Measurements from ENCODE around the gene TPR.

TPR gene

GRCh38 chr1:186330758-186331157 lies 44.3 kb downstream of the TPR start:
- in situ Hi-C loops (cut with MboI; ENCODE audit: low sequenced_read_pairs) = no loop called here

- in situ Hi-C loops (cut with MboI; ENCODE audit: low sequenced_read_pairs) = no loop called here
Observed at GRCh38 chr1:186327331-186327730, 47.7 kb downstream of the TPR start.

GRCh38 chr1:186326009-186326408 lies 49.0 kb downstream of the TPR start:
- in situ Hi-C loops (cut with MboI; ENCODE audit: low sequenced_read_pairs) = no loop called here

- in situ Hi-C loops (cut with MboI; ENCODE audit: low sequenced_read_pairs) = no loop called here
Observed at GRCh38 chr1:186325239-186325638, 49.8 kb downstream of the TPR start.

- in situ Hi-C loops (cut with MboI; ENCODE audit: low sequenced_read_pairs) = no loop called here
Observed at GRCh38 chr1:186323865-186324264, 51.2 kb downstream of the TPR start.

GRCh38 chr1:186315570-186315969 lies 59.5 kb downstream of the TPR start:
- in situ Hi-C loops (cut with MboI; ENCODE audit: low sequenced_read_pairs) = no loop called here

- in situ Hi-C loops (cut with MboI; ENCODE audit: low sequenced_read_pairs) = no loop called here
Observed at GRCh38 chr1:186311375-186312051, 63.5 kb downstream of the TPR start.

- in situ Hi-C loops (cut with MboI; ENCODE audit: low sequenced_read_pairs) = no loop called here
Observed at GRCh38 chr1:186310307-186310706, 64.7 kb downstream of the TPR start.

- in situ Hi-C loops (cut with MboI; ENCODE audit: low sequenced_read_pairs) = no loop called here
Observed at GRCh38 chr1:186308264-186309060, 66.6 kb downstream of the TPR start.

GRCh38 chr1:186307445-186307844 lies 67.6 kb downstream of the TPR start:
- in situ Hi-C loops (cut with MboI; ENCODE audit: low sequenced_read_pairs) = no loop called here

- in situ Hi-C loops (cut with MboI; ENCODE audit: low sequenced_read_pairs) = no loop called here
Observed at GRCh38 chr1:186306533-186306932, 68.5 kb downstream of the TPR start.

- in situ Hi-C loops (cut with MboI; ENCODE audit: low sequenced_read_pairs) = no loop called here
Observed at GRCh38 chr1:186304982-186305949, 69.8 kb downstream of the TPR start.

GRCh38 chr1:186303911-186304310 lies 71.1 kb downstream of the TPR start:
- in situ Hi-C loops (cut with MboI; ENCODE audit: low sequenced_read_pairs) = no loop called here

GRCh38 chr1:186302381-186302920 lies 72.6 kb downstream of the TPR start:
- in situ Hi-C loops (cut with MboI; ENCODE audit: low sequenced_read_pairs) = no loop called here

- in situ Hi-C loops (cut with MboI; ENCODE audit: low sequenced_read_pairs) = no loop called here
Observed at GRCh38 chr1:186301448-186301847, 73.6 kb downstream of the TPR start.

GRCh38 chr1:186300056-186300455 lies 75.0 kb downstream of the TPR start:
- in situ Hi-C loops (cut with MboI; ENCODE audit: low sequenced_read_pairs) = no loop called here

GRCh38 chr1:186299570-186299969 lies 75.5 kb downstream of the TPR start:
- in situ Hi-C loops (cut with MboI; ENCODE audit: low sequenced_read_pairs) = no loop called here

GRCh38 chr1:186298851-186299250 lies 76.2 kb downstream of the TPR start:
- in situ Hi-C loops (cut with MboI; ENCODE audit: low sequenced_read_pairs) = no loop called here

GRCh38 chr1:186297439-186298045 lies 77.5 kb downstream of the TPR start:
- in situ Hi-C loops (cut with MboI; ENCODE audit: low sequenced_read_pairs) = no loop called here

- in situ Hi-C loops (cut with MboI; ENCODE audit: low sequenced_read_pairs) = no loop called here
Observed at GRCh38 chr1:186295980-186296379, 79.1 kb downstream of the TPR start, which contains the start of gene PRG4. PRG4 (plus strand) TSS chr1:186296279.
